Vagina (tissue), 2 donors: ENCODE results near the gene ATP11A. TPM values are rescaled to one million over a fixed set of nuclear protein-coding genes. Genes with fewer than 3 reads are reported as not detected.

Source experiments
- DNase-seq, 2 donors: peaks; one replicate each; pipeline ENCODE4 v3.0.0-alpha.2; 2017; ENCODE audit errors: extremely low spot score in 2 of 2
- H3K27ac ChIP-seq: fragments of 200-600 bp; sonication (generic); one replicate; pipeline ENCODE4 v1.5.1; 2019
- H3K27me3 ChIP-seq: fragments of 200-600 bp; sonication (generic); one replicate; pipeline ENCODE4 v1.5.1; 2019
- H3K36me3 ChIP-seq, 2 donors: fragments of 200-600 bp; sonication (generic); one replicate each; pipeline ENCODE4 v1.5.1; 2017 to 2019
- H3K4me1 ChIP-seq: fragments of 200-600 bp; sonication (generic); one replicate; pipeline ENCODE4 v1.5.1; 2019
- H3K4me3 ChIP-seq, 2 donors: fragments of 200-600 bp; sonication (generic); 1 replicate in 1 of 2; 2 replicates in 1 of 2; pipeline ENCODE4 v1.5.1; 2016 to 2019
- H3K9me3 ChIP-seq: fragments of 200-600 bp; sonication (generic); one replicate; pipeline ENCODE4 v1.5.1; 2019
- POLR2A ChIP-seq, 2 donors: fragments of 450-650 bp; IDR thresholded peaks; one replicate each; pipeline ENCODE4 v1.6.1; 2017; ENCODE audit warnings: antibody characterized with exemption in 2 of 2, mild to moderate bottlenecking in 2 of 2, moderate library complexity in 2 of 2
- POLR2AphosphoS5 ChIP-seq, 2 donors: sonication (generic); formaldehyde crosslinking; IDR thresholded peaks; one replicate each; pipeline ENCODE4 v1.9.0; 2017; ENCODE audit warnings: antibody characterized with exemption in 2 of 2, mild to moderate bottlenecking in 2 of 2, low read depth in 1 of 2; ENCODE audit not compliant: insufficient read depth in 1 of 2
- intact Hi-C: fragments of 100-400 bp; cut with DNase I; formaldehyde crosslinking; loops from one replicate; pipeline ENCODE4 v1.15.1; 2023
- total RNA-seq: library from RNA; depleted of rRNA; stranded (reverse); fragments of >200 nt; gene quantifications from one replicate; pipeline ENCODE4 v1.2.3, GENCODE V29; 2016
- TF ChIP-seq, protein P1 (sequence below), 3 experiments: fragments of 450-650 bp in 2 of 3; fragments of 200-600 bp in 1 of 3; sonication (generic) in 1 of 3; IDR thresholded peaks; one replicate each; pipeline ENCODE4 v1.5.1; 2017 to 2019; ENCODE audit warnings: antibody characterized with exemption in 3 of 3, mild to moderate bottlenecking in 2 of 3, moderate library complexity in 2 of 3

ATP11A gene
- total RNA-seq, 1 donor from 2014 or later: 33.4 TPM

GRCh38 chr13:112700291-112701060 lies 10.6 kb downstream of the ATP11A start:
- no peak overlapping the region for H3K27ac ChIP-seq
- DNase-seq: no peak
- no peak overlapping the region for H3K4me3 ChIP-seq
- intact Hi-C loops: no loop called here
- H3K4me1 ChIP-seq: peaks cover 16% of the 10 kb centered on the region
- H3K9me3 ChIP-seq: no peaks in the 10 kb centered on the region
- TF ChIP-seq POLR2AphosphoS5 (IDR thresholded peaks at IDR 0.05; ENCODE audit: insufficient read depth in 1 of 2, low read depth in 1 of 2): no peak
- TF ChIP-seq, protein P1, sequence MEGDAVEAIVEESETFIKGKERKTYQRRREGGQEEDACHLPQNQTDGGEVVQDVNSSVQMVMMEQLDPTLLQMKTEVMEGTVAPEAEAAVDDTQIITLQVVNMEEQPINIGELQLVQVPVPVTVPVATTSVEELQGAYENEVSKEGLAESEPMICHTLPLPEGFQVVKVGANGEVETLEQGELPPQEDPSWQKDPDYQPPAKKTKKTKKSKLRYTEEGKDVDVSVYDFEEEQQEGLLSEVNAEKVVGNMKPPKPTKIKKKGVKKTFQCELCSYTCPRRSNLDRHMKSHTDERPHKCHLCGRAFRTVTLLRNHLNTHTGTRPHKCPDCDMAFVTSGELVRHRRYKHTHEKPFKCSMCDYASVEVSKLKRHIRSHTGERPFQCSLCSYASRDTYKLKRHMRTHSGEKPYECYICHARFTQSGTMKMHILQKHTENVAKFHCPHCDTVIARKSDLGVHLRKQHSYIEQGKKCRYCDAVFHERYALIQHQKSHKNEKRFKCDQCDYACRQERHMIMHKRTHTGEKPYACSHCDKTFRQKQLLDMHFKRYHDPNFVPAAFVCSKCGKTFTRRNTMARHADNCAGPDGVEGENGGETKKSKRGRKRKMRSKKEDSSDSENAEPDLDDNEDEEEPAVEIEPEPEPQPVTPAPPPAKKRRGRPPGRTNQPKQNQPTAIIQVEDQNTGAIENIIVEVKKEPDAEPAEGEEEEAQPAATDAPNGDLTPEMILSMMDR (IDR thresholded peaks at IDR 0.05): no peak
- no peaks in the 10 kb centered on the region for H3K27me3 ChIP-seq
- H3K36me3 ChIP-seq: no peaks in the 10 kb centered on the region

DNA sequence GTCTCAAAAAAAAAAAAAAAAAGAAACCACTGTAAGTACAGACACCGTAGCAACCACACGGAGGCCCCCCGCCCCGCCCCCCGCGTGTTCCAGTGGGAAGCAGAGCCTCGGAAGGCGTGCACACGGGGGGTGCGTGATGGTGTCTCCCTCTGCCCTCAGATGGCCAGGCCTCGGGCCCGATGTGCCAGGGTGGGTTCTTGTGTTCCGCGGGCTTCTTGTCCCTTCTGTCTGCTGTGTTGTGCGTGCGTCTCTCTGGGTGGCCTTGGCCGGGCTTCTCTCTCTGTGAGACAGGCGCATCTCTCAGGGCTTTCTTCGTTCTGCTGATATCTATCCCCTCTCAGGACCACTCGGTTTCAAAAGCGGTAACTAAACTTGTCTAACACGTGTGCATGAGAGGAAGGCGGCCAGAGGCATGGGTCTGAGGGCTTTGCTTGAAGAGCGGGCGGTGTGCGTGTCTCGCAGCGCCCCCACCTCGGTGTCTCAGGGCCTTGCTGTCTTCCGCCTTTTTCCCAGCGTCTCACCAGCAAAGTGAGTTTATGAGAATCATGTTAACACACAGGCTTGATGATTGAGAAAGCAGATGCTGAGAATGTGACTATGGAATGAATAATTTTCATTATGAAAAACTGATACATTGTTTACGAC lies 12.6 kb downstream of the ATP11A start:
- Histone ChIP-seq H3K4me1 (peaks cover 16% of the 10 kb centered on the region), H3K27me3 (no peaks in the 10 kb centered on the region), H3K4me3 (no peak overlapping the region), H3K36me3 (no peaks in the 10 kb centered on the region), H3K27ac (no peak overlapping the region), H3K9me3 (no peaks in the 10 kb centered on the region)
- DNase-seq: no peak
- TF ChIP-seq POLR2AphosphoS5 (IDR thresholded peaks at IDR 0.05; ENCODE audit: insufficient read depth in 1 of 2, low read depth in 1 of 2) (no peak), POLR2A (IDR thresholded peaks at IDR 0.05) (no peak)
- TF ChIP-seq, protein P1 (IDR thresholded peaks at IDR 0.05): no peak
- intact Hi-C loops: no loop called here

DNA sequence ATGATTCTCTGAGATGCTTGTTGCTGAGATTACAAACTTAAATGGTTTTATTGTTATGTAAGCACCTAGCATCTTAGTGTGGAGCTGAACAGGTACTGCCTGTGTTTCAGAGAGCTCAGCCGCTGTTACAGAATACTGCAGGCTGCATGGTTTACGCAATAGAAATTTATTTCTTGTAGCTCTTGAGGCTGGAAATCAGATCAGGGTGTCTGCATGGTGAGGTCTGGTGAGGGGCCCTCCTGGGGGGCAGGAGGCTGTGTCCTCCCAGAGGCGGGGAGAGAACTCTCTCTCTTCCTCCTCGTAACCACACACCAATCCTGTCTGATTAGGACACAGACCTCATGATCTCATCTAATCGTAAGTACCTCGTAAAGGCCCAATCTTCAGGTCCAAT lies 13.1 kb downstream of the ATP11A start:
- TF ChIP-seq, protein P1 (IDR thresholded peaks at IDR 0.05): no peak
- TF ChIP-seq POLR2A (IDR thresholded peaks at IDR 0.05): no peak
- no peak for TF ChIP-seq POLR2AphosphoS5 (IDR thresholded peaks at IDR 0.05; ENCODE audit: insufficient read depth in 1 of 2, low read depth in 1 of 2)
- intact Hi-C loops: no loop called here
- no peak for DNase-seq

GRCh38 chr13:112703449-112704284 lies 13.8 kb downstream of the ATP11A start:
- no peaks in the 10 kb centered on the region for H3K36me3 ChIP-seq
- intact Hi-C loops: no loop called here
- H3K27ac ChIP-seq: no peak overlapping the region
- no peak overlapping the region for H3K4me3 ChIP-seq
- no peak for TF ChIP-seq POLR2AphosphoS5 (IDR thresholded peaks at IDR 0.05; ENCODE audit: insufficient read depth in 1 of 2, low read depth in 1 of 2)
- no peak for TF ChIP-seq POLR2A (IDR thresholded peaks at IDR 0.05)
- TF ChIP-seq, protein P1 (IDR thresholded peaks at IDR 0.05): no peak
- DNase-seq: no peak
- H3K4me1 ChIP-seq: peaks cover 7% of the 10 kb centered on the region
- no peaks in the 10 kb centered on the region for H3K9me3 ChIP-seq
- H3K27me3 ChIP-seq: no peaks in the 10 kb centered on the region

More for the DNA sequence above, 13.1 kb downstream of the ATP11A start:
- no peaks in the 10 kb centered on the region for H3K9me3 ChIP-seq
- no peak overlapping the region for H3K4me3 ChIP-seq
- H3K27ac ChIP-seq: no peak overlapping the region
- H3K36me3 ChIP-seq: no peaks in the 10 kb centered on the region
- peaks cover 13% of the 10 kb centered on the region for H3K4me1 ChIP-seq
- no peaks in the 10 kb centered on the region for H3K27me3 ChIP-seq
